WTC11 (cell line): ENCODE measurements around the gene IFT20. TPM values are rescaled to one million over a fixed set of nuclear protein-coding genes. Genes with fewer than 3 reads are reported as not detected.

Experiments used
- ATAC-seq: fragments of 200-7000 bp; cut with Tn5 transposase; 2 replicates; pipeline ENCODE4 v1.10.0; 2021; ENCODE audit warnings: mild to moderate bottlenecking, moderate library complexity
- CTCF ChIA-PET: fragments of 300-600 bp; sonication (Branson Sonifier 250); formaldehyde crosslinking; loops from one replicate; lab custom pipeline; 2021; ENCODE audit warnings: antibody characterized with exemption; lab: Charles Lee
- POLR2A ChIA-PET: fragments of 350-600 bp; sonication (Branson Sonifier 250); formaldehyde crosslinking; loops from one replicate; lab custom pipeline; 2021; ENCODE audit warnings: antibody characterized with exemption; lab: Charles Lee
- DNase-seq: peaks from one replicate; pipeline ENCODE4 v3.0.0; 2021; ENCODE audit warnings: low spot score
- H3K27ac Mint-ChIP-seq: 2 replicates; pipeline ENCODE4 v1.8.0; 2021; ENCODE audit warnings: mixed read lengths
- H3K27me3 Mint-ChIP-seq: 2 replicates; pipeline ENCODE4 v1.8.0; 2021; ENCODE audit warnings: low read depth, mild to moderate bottlenecking, moderate library complexity, mixed read lengths
- H3K36me3 Mint-ChIP-seq: 2 replicates; pipeline ENCODE4 v1.8.0; 2021; ENCODE audit warnings: mixed read lengths
- H3K4me1 Mint-ChIP-seq: 2 replicates; pipeline ENCODE4 v1.8.0; 2022; ENCODE audit warnings: mixed read lengths
- H3K4me3 Mint-ChIP-seq: 2 replicates; pipeline ENCODE4 v1.8.0; 2021; ENCODE audit warnings: mild to moderate bottlenecking, moderate library complexity, mixed read lengths
- H3K9me3 Mint-ChIP-seq: 2 replicates; pipeline ENCODE4 v1.8.0; 2021; ENCODE audit warnings: mixed read lengths
- CREM ChIP-seq: sonication (generic); formaldehyde crosslinking; IDR thresholded peaks from 2 replicates; pipeline ENCODE4 v1.8.1; 2022; ENCODE audit warnings: mild to moderate bottlenecking, missing genetic modification reagents, moderate library complexity
- E2F1 ChIP-seq: sonication (generic); formaldehyde crosslinking; IDR thresholded peaks from 2 replicates; pipeline ENCODE4 v1.8.0; 2022; ENCODE audit warnings: mild to moderate bottlenecking, missing genetic modification reagents
- GTF2I ChIP-seq: fragments of 250-450 bp; sonication (Bioruptor Pico); conservative IDR thresholded peaks from 2 replicates; pipeline ENCODE4 v1.4.0; 2021; ENCODE audit warnings: mild to moderate bottlenecking
- HMGA2 ChIP-seq: fragments of 250-450 bp; sonication (Bioruptor Pico); IDR thresholded peaks from 2 replicates; pipeline ENCODE4 v1.4.0; 2021; ENCODE audit warnings: mild to moderate bottlenecking, moderate library complexity
- IRF2 ChIP-seq: sonication (generic); formaldehyde crosslinking; IDR thresholded peaks from 2 replicates; pipeline ENCODE4 v1.8.0; 2022; ENCODE audit warnings: low read depth, missing genetic modification reagents, borderline replicate concordance
- JAZF1 ChIP-seq: fragments of 250-450 bp; sonication (Bioruptor Pico); IDR thresholded peaks from 2 replicates; pipeline ENCODE4 v1.9.0; 2021; ENCODE audit warnings: moderate library complexity, mild to moderate bottlenecking, inconsistent platforms
- KAT7 ChIP-seq: sonication (generic); formaldehyde crosslinking; IDR thresholded peaks from 2 replicates; pipeline ENCODE4 v1.8.1; 2023; ENCODE audit warnings: missing genetic modification reagents, mild to moderate bottlenecking, borderline replicate concordance
- MLX ChIP-seq: sonication (generic); formaldehyde crosslinking; IDR thresholded peaks from 2 replicates; pipeline ENCODE4 v1.8.1; 2023; ENCODE audit warnings: mild to moderate bottlenecking, missing genetic modification reagents, moderate library complexity
- PRDM15 ChIP-seq: sonication (generic); formaldehyde crosslinking; IDR thresholded peaks from 2 replicates; pipeline ENCODE4 v1.8.0; 2022; ENCODE audit warnings: missing genetic modification reagents
- SOX15 ChIP-seq: fragments of 250-450 bp; sonication (Bioruptor Pico); IDR thresholded peaks from 2 replicates; pipeline ENCODE4 v1.9.0; 2021; ENCODE audit warnings: mild to moderate bottlenecking
- TP53 ChIP-seq: sonication (generic); formaldehyde crosslinking; IDR thresholded peaks from 2 replicates; pipeline ENCODE4 v1.8.1; 2023; ENCODE audit warnings: mild to moderate bottlenecking, missing genetic modification reagents
- ZMAT4 ChIP-seq: fragments of 250-450 bp; sonication (Bioruptor Pico); IDR thresholded peaks from 2 replicates; pipeline ENCODE4 v1.9.0; 2021; ENCODE audit warnings: mild to moderate bottlenecking
- ZNF121 ChIP-seq: sonication (generic); formaldehyde crosslinking; IDR thresholded peaks from 2 replicates; pipeline ENCODE4 v1.8.0; 2023; ENCODE audit warnings: missing genetic modification reagents
- ZNF232 ChIP-seq: sonication (generic); formaldehyde crosslinking; IDR thresholded peaks from 2 replicates; pipeline ENCODE4 v1.8.0; 2022; ENCODE audit warnings: mild to moderate bottlenecking, missing genetic modification reagents
- ZNF317 ChIP-seq: sonication (generic); formaldehyde crosslinking; IDR thresholded peaks from 2 replicates; pipeline ENCODE4 v1.8.1; 2023; ENCODE audit warnings: low read depth, mild to moderate bottlenecking, moderate library complexity, missing genetic modification reagents, borderline replicate concordance
- ZNF423 ChIP-seq: fragments of 250-450 bp; sonication (Bioruptor Pico); IDR thresholded peaks from 2 replicates; pipeline ENCODE4 v2.1.2; 2022; ENCODE audit warnings: mild to moderate bottlenecking, moderate library complexity
- ZNF512 ChIP-seq: sonication (generic); formaldehyde crosslinking; IDR thresholded peaks from 2 replicates; pipeline ENCODE4 v1.8.1; 2022; ENCODE audit warnings: missing genetic modification reagents, borderline replicate concordance
- ZSCAN18 ChIP-seq: fragments of 250-450 bp; sonication (Bioruptor Pico); IDR thresholded peaks from 2 replicates; pipeline ENCODE4 v2.1.2; 2022; ENCODE audit warnings: mild to moderate bottlenecking, moderate library complexity
- total RNA-seq: library from RNA; stranded (reverse); gene quantifications from 3 replicates; pipeline ENCODE4 v1.2.3, GENCODE V29; 2021
- TF ChIP-seq, protein P1 (sequence below): fragments of 250-450 bp; sonication (Bioruptor Pico); IDR thresholded peaks from 2 replicates; pipeline ENCODE4 v1.8.0; 2021; ENCODE audit warnings: mild to moderate bottlenecking
- TF ChIP-seq, protein P2 (sequence below): sonication (generic); formaldehyde crosslinking; IDR thresholded peaks from 2 replicates; pipeline ENCODE4 v1.8.1; 2023; ENCODE audit warnings: mild to moderate bottlenecking, missing genetic modification reagents
- TF ChIP-seq, protein P3 (sequence below): sonication (generic); formaldehyde crosslinking; conservative IDR thresholded peaks from 2 replicates; pipeline ENCODE4 v1.8.1; 2022; ENCODE audit warnings: mild to moderate bottlenecking, missing genetic modification reagents

Gene IFT20
- total RNA-seq, 1 experiment from 2014 or later: 17.6 TPM

GRCh38 chr17:28357901-28358197 lies 22.6 kb upstream of the IFT20 start:
- H3K36me3 Mint-ChIP-seq: peaks cover 43% of the 10 kb centered on the region
- ChIA-PET POLR2A (interaction anchor here (1.0 to 1.6 kb wide), 4 partner anchors 9 to 213 kb away, joined by 3 to 16 read pairs (median 8); partner anchors contain the start of genes IFT20, PIGS and TNFAIP1), CTCF (interaction anchor here (0.7 to 2.5 kb wide), 7 partner anchors 8 to 68 kb away, joined by 3 to 16 read pairs (median 8); partner anchors contain the start of genes IFT20, TNFAIP1 and VTN)
- TF ChIP-seq GTF2I (CRISPR knock-in tag) (no peak), JAZF1 (CRISPR knock-in tag) (no peak), SOX15 (CRISPR knock-in tag) (no peak), ZNF317 (CRISPR knock-in tag) (no peak), ZNF232 (CRISPR knock-in tag) (no peak), E2F1 (CRISPR knock-in tag) (no peak), IRF2 (CRISPR knock-in tag) (no peak), KAT7 (no peak), PRDM15 (CRISPR knock-in tag) (no peak)
- TF ChIP-seq, protein P1, sequence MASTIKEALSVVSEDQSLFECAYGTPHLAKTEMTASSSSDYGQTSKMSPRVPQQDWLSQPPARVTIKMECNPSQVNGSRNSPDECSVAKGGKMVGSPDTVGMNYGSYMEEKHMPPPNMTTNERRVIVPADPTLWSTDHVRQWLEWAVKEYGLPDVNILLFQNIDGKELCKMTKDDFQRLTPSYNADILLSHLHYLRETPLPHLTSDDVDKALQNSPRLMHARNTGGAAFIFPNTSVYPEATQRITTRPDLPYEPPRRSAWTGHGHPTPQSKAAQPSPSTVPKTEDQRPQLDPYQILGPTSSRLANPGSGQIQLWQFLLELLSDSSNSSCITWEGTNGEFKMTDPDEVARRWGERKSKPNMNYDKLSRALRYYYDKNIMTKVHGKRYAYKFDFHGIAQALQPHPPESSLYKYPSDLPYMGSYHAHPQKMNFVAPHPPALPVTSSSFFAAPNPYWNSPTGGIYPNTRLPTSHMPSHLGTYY (CRISPR knock-in tag): no peak
- H3K4me3 Mint-ChIP-seq: peak overlapping the region; percentile 91
- H3K27ac Mint-ChIP-seq: peak overlapping the region; percentile 98
- no peak for DNase-seq
- peaks cover 13% of the 10 kb centered on the region for H3K4me1 Mint-ChIP-seq
- ATAC-seq: peak; percentile 9
- no peaks in the 10 kb centered on the region for H3K9me3 Mint-ChIP-seq
- no peaks in the 10 kb centered on the region for H3K27me3 Mint-ChIP-seq

DNA sequence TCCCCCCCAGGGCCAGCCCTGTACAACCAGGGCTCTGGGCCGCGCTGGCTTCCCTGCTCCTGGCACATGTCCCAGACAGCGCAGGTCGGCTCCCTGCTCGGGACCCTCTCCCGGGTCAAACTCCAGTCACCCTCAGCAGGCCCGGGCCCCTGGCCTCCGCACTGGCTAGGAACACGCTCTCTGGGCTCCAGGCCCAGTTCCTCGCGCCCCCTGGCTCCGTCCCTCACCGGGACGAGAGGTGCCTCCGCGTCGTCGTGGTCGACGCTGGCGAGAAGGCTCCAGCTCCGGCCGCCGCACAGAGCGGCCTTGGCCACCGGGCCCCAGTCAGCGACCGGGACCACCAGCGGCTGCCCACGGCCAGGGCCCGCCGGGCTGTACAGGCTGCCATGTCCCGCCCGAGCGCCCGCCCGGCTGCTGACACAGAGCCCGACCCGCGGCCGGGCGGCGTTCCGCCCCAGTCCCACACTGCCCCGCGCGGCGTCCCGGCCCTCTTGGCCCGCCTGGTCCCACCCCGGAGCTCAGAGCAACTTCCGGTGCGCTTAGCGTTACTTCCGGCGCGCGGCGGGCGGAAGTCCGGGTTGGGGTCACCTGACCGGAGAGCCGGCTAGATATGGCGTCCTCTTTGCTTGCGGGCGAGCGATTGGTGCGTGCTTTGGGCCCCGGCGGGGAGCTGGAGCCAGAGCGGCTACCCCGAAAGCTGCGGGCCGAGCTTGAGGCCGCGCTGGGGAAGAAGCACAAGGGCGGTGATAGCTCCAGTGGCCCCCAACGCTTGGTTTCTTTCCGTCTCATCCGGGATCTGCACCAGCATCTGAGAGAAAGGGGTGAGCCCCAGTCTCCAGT lies 22.0 kb upstream of the IFT20 start, which contains the start of gene POLDIP2:
POLDIP2 (minus strand) TSS at position 467 of the 840 bp plus-strand sequence; CDS start at position 388, 79 bp downstream.
- H3K4me1 Mint-ChIP-seq: peaks cover 13% of the 10 kb centered on the region
- ChIA-PET POLR2A (interaction anchor here (1.0 to 1.6 kb wide), 4 partner anchors 10 to 214 kb away, joined by 3 to 16 read pairs (median 8); partner anchors contain the start of genes IFT20, PIGS and TNFAIP1), CTCF (interaction anchor here (0.7 to 2.5 kb wide), 7 partner anchors 9 to 69 kb away, joined by 3 to 16 read pairs (median 8); partner anchors contain the start of genes IFT20, TNFAIP1 and VTN)
- ATAC-seq (peak; percentile 99), DNase-seq (peak; percentile 95)
- peak within 1 kb of the TSS; percentile 91 for H3K4me3 Mint-ChIP-seq
- H3K27me3 Mint-ChIP-seq: no peaks in the 10 kb centered on the region
- no peaks in the 10 kb centered on the region for H3K9me3 Mint-ChIP-seq
- H3K36me3 Mint-ChIP-seq: peaks cover 45% of the 10 kb centered on the region
- H3K27ac Mint-ChIP-seq: peak within 1 kb of the TSS; percentile 98
- TF ChIP-seq TP53: 0 out of 2 replicates have a peak, but pooled peaks have one; percentile 13
- TF ChIP-seq HMGA2: no peak
- TF ChIP-seq, protein P2, sequence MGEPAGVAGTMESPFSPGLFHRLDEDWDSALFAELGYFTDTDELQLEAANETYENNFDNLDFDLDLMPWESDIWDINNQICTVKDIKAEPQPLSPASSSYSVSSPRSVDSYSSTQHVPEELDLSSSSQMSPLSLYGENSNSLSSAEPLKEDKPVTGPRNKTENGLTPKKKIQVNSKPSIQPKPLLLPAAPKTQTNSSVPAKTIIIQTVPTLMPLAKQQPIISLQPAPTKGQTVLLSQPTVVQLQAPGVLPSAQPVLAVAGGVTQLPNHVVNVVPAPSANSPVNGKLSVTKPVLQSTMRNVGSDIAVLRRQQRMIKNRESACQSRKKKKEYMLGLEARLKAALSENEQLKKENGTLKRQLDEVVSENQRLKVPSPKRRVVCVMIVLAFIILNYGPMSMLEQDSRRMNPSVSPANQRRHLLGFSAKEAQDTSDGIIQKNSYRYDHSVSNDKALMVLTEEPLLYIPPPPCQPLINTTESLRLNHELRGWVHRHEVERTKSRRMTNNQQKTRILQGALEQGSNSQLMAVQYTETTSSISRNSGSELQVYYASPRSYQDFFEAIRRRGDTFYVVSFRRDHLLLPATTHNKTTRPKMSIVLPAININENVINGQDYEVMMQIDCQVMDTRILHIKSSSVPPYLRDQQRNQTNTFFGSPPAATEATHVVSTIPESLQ: no peak
- TF ChIP-seq, protein P3, sequence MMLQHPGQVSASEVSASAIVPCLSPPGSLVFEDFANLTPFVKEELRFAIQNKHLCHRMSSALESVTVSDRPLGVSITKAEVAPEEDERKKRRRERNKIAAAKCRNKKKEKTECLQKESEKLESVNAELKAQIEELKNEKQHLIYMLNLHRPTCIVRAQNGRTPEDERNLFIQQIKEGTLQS (CRISPR knock-in tag): no peak
- TF ChIP-seq ZNF512 (CRISPR knock-in tag): no peak
- TF ChIP-seq ZNF423 (CRISPR knock-in tag): no peak
- TF ChIP-seq MLX: no peak
- no peak for TF ChIP-seq ZNF121 (CRISPR knock-in tag)
- TF ChIP-seq SOX15 (CRISPR knock-in tag): no peak
- no peak for TF ChIP-seq ZMAT4 (CRISPR knock-in tag)
- no peak for TF ChIP-seq ZSCAN18 (CRISPR knock-in tag)
- TF ChIP-seq CREM: peak; percentile 92
